Measurements from ENCODE around the gene RGL1. TPM values are rescaled to one million over a fixed set of nuclear protein-coding genes. Genes with fewer than 3 reads are reported as not detected.

The RGL1 gene
- total and polyA plus RNA-seq, 3 experiments from 2014 or later = 0.97 to 3.3 (median 3.3) TPM

GRCh38 chr1:183891158-183891856 lies 86.4 kb downstream of the RGL1 start:
- no peak overlapping the region for H3K4me3 ChIP-seq (ENCODE audit: low read length)
- ChIA-PET POLR2A (interaction anchor here (0.6 kb wide), 1 partner anchor 888 kb away, joined by 3 read pairs; no protein-coding TSS in a partner anchor), CTCF (interaction anchor here (1.4 to 3.7 kb wide), 3 partner anchors 10 to 24 kb away, joined by 4 to 17 read pairs (median 7); no protein-coding TSS in a partner anchor)
- no peaks in the 10 kb centered on the region for H3K9me3 ChIP-seq (ENCODE audit: low read length)
- Mint-ChIP-seq H3K27me3 (no peaks in the 10 kb centered on the region), H3K27ac (no peak overlapping the region), H3K4me1 (peaks cover 32 to 39% (median 39%) of the 10 kb centered on the region in 3 donors), H3K9me3 (no peaks in the 10 kb centered on the region), H3K36me3 (peaks cover 0 to 3% (median 0%) of the 10 kb centered on the region in 3 donors), H3K4me3 (no peak overlapping the region)
- peaks cover 32% of the 10 kb centered on the region for H3K4me1 ChIP-seq (ENCODE audit: insufficient read depth, low read length)
- H3K36me3 ChIP-seq (ENCODE audit: insufficient read depth, low read length) = no peaks in the 10 kb centered on the region
- DNase-seq = no peak
- no peak overlapping the region for H3K27ac ChIP-seq (ENCODE audit: low read depth, low read length)
- H3K27me3 ChIP-seq (ENCODE audit: insufficient read depth, low read length, poor library complexity, severe bottlenecking) = no peaks in the 10 kb centered on the region

GRCh38 chr1:183892351-183892793 lies 87.5 kb downstream of the RGL1 start:
- Histone ChIP-seq H3K4me1 (ENCODE audit: insufficient read depth, low read length) (peaks cover 29% of the 10 kb centered on the region), H3K9me3 (ENCODE audit: low read length) (no peaks in the 10 kb centered on the region), H3K27me3 (ENCODE audit: insufficient read depth, low read length, poor library complexity, severe bottlenecking) (no peaks in the 10 kb centered on the region), H3K36me3 (ENCODE audit: insufficient read depth, low read length) (no peaks in the 10 kb centered on the region), H3K27ac (ENCODE audit: low read depth, low read length) (no peak overlapping the region), H3K4me3 (ENCODE audit: low read length) (no peak overlapping the region)
- Mint-ChIP-seq H3K36me3 (peaks cover 0 to 3% (median 0%) of the 10 kb centered on the region in 3 donors), H3K9me3 (no peaks in the 10 kb centered on the region), H3K27ac (no peak overlapping the region), H3K4me1 (peaks cover 25 to 38% (median 30%) of the 10 kb centered on the region in 3 donors), H3K4me3 (no peak overlapping the region), H3K27me3 (no peaks in the 10 kb centered on the region)
- ChIA-PET CTCF (interaction anchor here (1.4 kb wide), 1 partner anchor 23 kb away, joined by 7 read pairs; no protein-coding TSS in a partner anchor), POLR2A (no interaction called here)
- DNase-seq = no peak

DNA sequence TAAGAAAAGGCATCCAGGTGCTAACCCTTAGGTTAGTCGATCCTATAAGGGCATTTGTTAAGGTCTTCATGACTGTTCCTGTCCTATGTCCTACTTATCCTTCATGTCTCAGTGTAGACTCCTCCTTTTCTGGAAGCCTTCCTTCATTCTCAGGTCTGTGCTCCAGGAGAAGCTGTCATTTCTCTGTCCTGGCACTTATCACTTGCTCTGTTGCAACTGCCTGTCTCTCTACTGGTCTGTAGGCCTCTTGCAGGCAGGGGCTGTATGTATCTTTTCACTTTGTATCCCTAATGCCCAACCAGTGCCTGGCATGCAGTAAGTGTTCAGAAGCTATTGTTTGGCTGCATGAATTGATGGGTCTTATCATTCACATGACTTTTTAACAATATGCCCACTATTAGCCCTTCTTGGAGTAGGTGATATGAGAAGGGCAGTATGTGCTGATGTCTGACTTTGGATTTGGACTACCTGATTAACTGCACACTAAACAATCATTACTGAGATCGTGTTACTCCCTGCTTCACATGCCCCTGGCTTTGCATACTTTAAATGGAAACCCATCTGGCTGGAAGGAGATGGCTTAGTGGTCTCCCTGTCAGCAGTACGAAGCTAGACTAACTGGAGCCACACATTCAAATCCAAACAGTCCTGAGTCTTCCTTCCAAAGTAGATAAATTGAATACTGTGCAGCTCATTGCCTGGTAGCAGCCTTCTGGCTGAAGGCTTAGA lies 88.8 kb downstream of the RGL1 start:
- H3K27ac Mint-ChIP-seq = peak overlapping the region in 1 of 8 donors; percentile 48
- Histone ChIP-seq H3K4me1 (ENCODE audit: insufficient read depth, low read length) (peaks cover 16% of the 10 kb centered on the region), H3K27me3 (ENCODE audit: insufficient read depth, low read length, poor library complexity, severe bottlenecking) (no peaks in the 10 kb centered on the region), H3K36me3 (ENCODE audit: insufficient read depth, low read length) (no peaks in the 10 kb centered on the region), H3K27ac (ENCODE audit: low read depth, low read length) (no peak overlapping the region), H3K4me3 (ENCODE audit: low read length) (no peak overlapping the region), H3K9me3 (ENCODE audit: low read length) (no peaks in the 10 kb centered on the region)
- CTCF ChIA-PET = no interaction called here
- POLR2A ChIA-PET = no interaction called here
- peaks cover 11 to 24% (median 17%) of the 10 kb centered on the region in 3 donors for H3K4me1 Mint-ChIP-seq
- DNase-seq = no peak
- peaks cover 0 to 5% (median 0%) of the 10 kb centered on the region in 3 donors for H3K36me3 Mint-ChIP-seq
- H3K4me3 Mint-ChIP-seq = no peak overlapping the region
- H3K27me3 Mint-ChIP-seq = no peaks in the 10 kb centered on the region
- peaks cover 0 to 2% (median 0%) of the 10 kb centered on the region in 5 donors for H3K9me3 Mint-ChIP-seq

DNA sequence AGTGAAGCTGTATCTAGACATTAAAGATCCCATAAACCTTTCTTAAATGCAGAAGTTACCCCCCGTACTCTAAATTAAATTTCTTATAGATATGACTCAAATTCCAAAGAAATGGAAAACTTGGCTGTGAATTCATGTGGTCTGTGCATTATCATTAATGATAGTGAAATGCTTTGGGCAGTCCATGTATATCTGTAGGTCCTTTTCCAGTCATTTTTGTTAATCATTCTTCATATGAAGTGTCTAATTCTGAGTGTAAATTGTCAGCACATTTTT lies 89.3 kb downstream of the RGL1 start:
- no peak overlapping the region for H3K27ac Mint-ChIP-seq
- H3K27me3 Mint-ChIP-seq = no peaks in the 10 kb centered on the region
- H3K4me1 Mint-ChIP-seq = peaks cover 6 to 19% (median 12%) of the 10 kb centered on the region in 3 donors
- ChIA-PET POLR2A (no interaction called here), CTCF (no interaction called here)
- Histone ChIP-seq H3K4me3 (ENCODE audit: low read length) (no peak overlapping the region), H3K36me3 (ENCODE audit: insufficient read depth, low read length) (no peaks in the 10 kb centered on the region), H3K27me3 (ENCODE audit: insufficient read depth, low read length, poor library complexity, severe bottlenecking) (no peaks in the 10 kb centered on the region), H3K4me1 (ENCODE audit: insufficient read depth, low read length) (peaks cover 11% of the 10 kb centered on the region), H3K27ac (ENCODE audit: low read depth, low read length) (no peak overlapping the region), H3K9me3 (ENCODE audit: low read length) (no peaks in the 10 kb centered on the region)
- peaks cover 0 to 2% (median 0%) of the 10 kb centered on the region in 5 donors for H3K9me3 Mint-ChIP-seq
- no peak for DNase-seq
- H3K36me3 Mint-ChIP-seq = peaks cover 0 to 7% (median 0%) of the 10 kb centered on the region in 3 donors
- no peak overlapping the region for H3K4me3 Mint-ChIP-seq

GRCh38 chr1:183896466-183897048 lies 91.6 kb downstream of the RGL1 start:
- no peak for DNase-seq
- no peaks in the 10 kb centered on the region for H3K27me3 ChIP-seq (ENCODE audit: insufficient read depth, low read length, poor library complexity, severe bottlenecking)
- CTCF ChIA-PET = interaction anchor here (1.8 to 2.5 kb wide), 2 partner anchors 9 to 19 kb away, joined by 4 to 12 read pairs; no protein-coding TSS in a partner anchor
- no peaks in the 10 kb centered on the region for H3K9me3 ChIP-seq (ENCODE audit: low read length)
- no peak overlapping the region for H3K27ac ChIP-seq (ENCODE audit: low read depth, low read length)
- POLR2A ChIA-PET = interaction anchor here (0.7 kb wide), 1 partner anchor 9 kb away, joined by 4 read pairs; no protein-coding TSS in a partner anchor
- no peaks in the 10 kb centered on the region for H3K36me3 ChIP-seq (ENCODE audit: insufficient read depth, low read length)
- H3K4me3 ChIP-seq (ENCODE audit: low read length) = no peak overlapping the region
- peaks cover 0 to 8% (median 0%) of the 10 kb centered on the region in 3 donors for H3K36me3 Mint-ChIP-seq
- no peaks in the 10 kb centered on the region for H3K4me1 ChIP-seq (ENCODE audit: insufficient read depth, low read length)
- no peak overlapping the region for H3K4me3 Mint-ChIP-seq
- no peak overlapping the region for H3K27ac Mint-ChIP-seq
- no peaks in the 10 kb centered on the region for H3K27me3 Mint-ChIP-seq
- peaks cover 0 to 2% (median 0%) of the 10 kb centered on the region in 5 donors for H3K9me3 Mint-ChIP-seq
- peaks cover 0 to 7% (median 0%) of the 10 kb centered on the region in 3 donors for H3K4me1 Mint-ChIP-seq

- Mint-ChIP-seq H3K36me3 (peaks cover 0 to 10% (median 0%) of the 10 kb centered on the region in 3 donors), H3K27me3 (no peaks in the 10 kb centered on the region), H3K4me1 (peaks cover 0 to 7% (median 0%) of the 10 kb centered on the region in 3 donors), H3K4me3 (no peak overlapping the region), H3K9me3 (peaks cover 0 to 2% (median 0%) of the 10 kb centered on the region in 5 donors), H3K27ac (no peak overlapping the region)
- H3K27ac ChIP-seq (ENCODE audit: low read depth, low read length) = no peak overlapping the region
- H3K4me1 ChIP-seq (ENCODE audit: insufficient read depth, low read length) = no peaks in the 10 kb centered on the region
- DNase-seq = no peak
- H3K27me3 ChIP-seq (ENCODE audit: insufficient read depth, low read length, poor library complexity, severe bottlenecking) = no peaks in the 10 kb centered on the region
- no peaks in the 10 kb centered on the region for H3K9me3 ChIP-seq (ENCODE audit: low read length)
- no peak overlapping the region for H3K4me3 ChIP-seq (ENCODE audit: low read length)
- ChIA-PET POLR2A (no interaction called here), CTCF (interaction anchor here (1.2 to 2.5 kb wide), 3 partner anchors 10 to 18 kb away, joined by 3 to 12 read pairs (median 4); no protein-coding TSS in a partner anchor)
- H3K36me3 ChIP-seq (ENCODE audit: insufficient read depth, low read length) = no peaks in the 10 kb centered on the region
Measured at GRCh38 chr1:183898001-183898396, 93.1 kb downstream of the RGL1 start.

DNA sequence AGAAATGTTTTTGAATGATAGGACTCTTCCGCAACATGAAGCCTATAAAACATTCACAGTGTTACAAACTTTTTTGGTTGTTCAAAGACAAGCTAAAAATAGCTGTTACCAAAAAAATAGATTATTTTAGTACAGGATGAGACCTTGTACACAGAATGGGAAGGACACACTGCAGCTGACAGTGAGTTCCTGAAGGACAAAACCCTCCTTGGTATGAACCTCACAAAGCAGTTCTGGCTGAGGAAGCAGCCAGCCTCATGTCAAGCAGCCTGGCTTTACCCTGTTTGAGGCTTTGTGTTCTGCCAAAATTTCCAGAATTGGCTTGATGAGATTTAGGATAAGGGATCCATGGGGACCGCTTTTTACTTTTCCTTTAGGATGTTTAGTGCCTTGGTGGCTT lies 93.7 kb downstream of the RGL1 start:
- Mint-ChIP-seq H3K9me3 (peaks cover 0 to 2% (median 0%) of the 10 kb centered on the region in 5 donors), H3K27me3 (no peaks in the 10 kb centered on the region), H3K4me1 (peaks cover 0 to 7% (median 0%) of the 10 kb centered on the region in 3 donors), H3K4me3 (no peak overlapping the region), H3K27ac (no peak overlapping the region), H3K36me3 (peaks cover 0 to 10% (median 0%) of the 10 kb centered on the region in 3 donors)
- Histone ChIP-seq H3K27ac (ENCODE audit: low read depth, low read length) (no peak overlapping the region), H3K4me1 (ENCODE audit: insufficient read depth, low read length) (no peaks in the 10 kb centered on the region), H3K9me3 (ENCODE audit: low read length) (no peaks in the 10 kb centered on the region), H3K4me3 (ENCODE audit: low read length) (no peak overlapping the region), H3K27me3 (ENCODE audit: insufficient read depth, low read length, poor library complexity, severe bottlenecking) (no peaks in the 10 kb centered on the region), H3K36me3 (ENCODE audit: insufficient read depth, low read length) (no peaks in the 10 kb centered on the region)
- CTCF ChIA-PET = interaction anchor here (1.2 to 2.5 kb wide), 2 partner anchors 13 to 17 kb away, joined by 3 to 12 read pairs; no protein-coding TSS in a partner anchor
- DNase-seq = no peak
- POLR2A ChIA-PET = no interaction called here
